Mesenchymal stem cell (in vitro differentiated cells and primary cell): ENCODE results near the gene ABHD17B.

ENCODE experiments used
- DNase-seq: peaks from one replicate; pipeline ENCODE4 v3.0.0-alpha.2; 2013
- H2AFZ ChIP-seq: one replicate; pipeline ENCODE4 v1.6.1; 2013; ENCODE audit warnings: low read depth, mild to moderate bottlenecking, control low read depth, inconsistent platforms, low read length, moderate library complexity
- H2AK5ac ChIP-seq: 2 replicates; pipeline ENCODE4 v1.6.1; 2013; ENCODE audit warnings: low read length, moderate library complexity, mild to moderate bottlenecking, inconsistent platforms; ENCODE audit not compliant: severe bottlenecking
- H2BK120ac ChIP-seq: one replicate; pipeline ENCODE4 v1.6.1; 2013; ENCODE audit warnings: low read depth, mild to moderate bottlenecking, inconsistent platforms, low read length, moderate library complexity
- H2BK12ac ChIP-seq, 2 experiments: one replicate each; pipeline ENCODE4 v1.6.1; 2013; ENCODE audit warnings: inconsistent platforms in 2 of 2, low read length in 2 of 2, mild to moderate bottlenecking in 2 of 2, moderate library complexity in 2 of 2, control low read depth in 1 of 2
- H2BK15ac ChIP-seq: one replicate; pipeline ENCODE4 v1.6.1; 2013; ENCODE audit warnings: mild to moderate bottlenecking, low read depth, inconsistent platforms; ENCODE audit not compliant: poor library complexity, severe bottlenecking
- H2BK5ac ChIP-seq: 2 replicates; pipeline ENCODE4 v1.6.1; 2013; ENCODE audit warnings: low read depth, mild to moderate bottlenecking, low read length, control low read depth, inconsistent platforms; ENCODE audit not compliant: poor library complexity, severe bottlenecking
- H3K14ac ChIP-seq, 2 experiments: one replicate each; pipeline ENCODE4 v1.6.1; 2013; ENCODE audit warnings: inconsistent platforms in 2 of 2, low read length in 2 of 2, control low read depth in 1 of 2, mild to moderate bottlenecking in 1 of 2, moderate library complexity in 1 of 2
- H3K18ac ChIP-seq, 2 experiments: one replicate each; pipeline ENCODE4 v1.6.1; 2013; ENCODE audit warnings: inconsistent platforms in 2 of 2, low read length in 2 of 2, control low read depth in 1 of 2, low read depth in 1 of 2, mild to moderate bottlenecking in 1 of 2
- H3K23ac ChIP-seq, 2 experiments: one replicate each; pipeline ENCODE4 v1.6.1; 2013; ENCODE audit warnings: inconsistent platforms in 2 of 2, low read length in 2 of 2, mild to moderate bottlenecking in 2 of 2, moderate library complexity in 2 of 2, control low read depth in 1 of 2
- H3K27ac ChIP-seq: 2 replicates; pipeline ENCODE4 v1.5.1; 2013; ENCODE audit warnings: mild to moderate bottlenecking, moderate library complexity, low read length, control low read depth, inconsistent platforms; ENCODE audit not compliant: poor library complexity, severe bottlenecking
- H3K27me3 ChIP-seq, 2 experiments: 2 replicates each; pipeline versions ENCODE4 v1.6.1 to v1.7.0; 2013; ENCODE audit warnings: low read length in 2 of 2, mild to moderate bottlenecking in 2 of 2, moderate library complexity in 2 of 2, control low read depth in 1 of 2, inconsistent platforms in 1 of 2; ENCODE audit not compliant: control insufficient read depth in 1 of 2, insufficient read depth in 1 of 2
- H3K36me3 ChIP-seq, 2 experiments: 2 replicates each; pipeline versions ENCODE4 v1.6.1 to v1.7.0; 2013; ENCODE audit warnings: low read length in 2 of 2, control low read depth in 1 of 2, inconsistent platforms in 1 of 2, low read depth in 1 of 2, mild to moderate bottlenecking in 1 of 2; ENCODE audit not compliant: insufficient read depth in 2 of 2, control insufficient read depth in 1 of 2
- H3K4ac ChIP-seq, 2 experiments: one replicate each; pipeline ENCODE4 v1.6.1; 2013; ENCODE audit warnings: inconsistent platforms in 2 of 2, low read length in 2 of 2, mild to moderate bottlenecking in 2 of 2, moderate library complexity in 2 of 2, control low read depth in 1 of 2, low read depth in 1 of 2
- H3K4me1 ChIP-seq: 2 replicates; pipeline ENCODE4 v1.6.1; 2013; ENCODE audit warnings: low read depth, low read length, control low read depth; ENCODE audit not compliant: control insufficient read depth, insufficient read depth
- H3K4me2 ChIP-seq: 2 replicates; pipeline ENCODE4 v1.6.1; 2013; ENCODE audit warnings: low read length, mild to moderate bottlenecking, inconsistent platforms; ENCODE audit not compliant: poor library complexity, severe bottlenecking
- H3K4me3 ChIP-seq, 2 experiments: 2 replicates each; pipeline versions ENCODE4 v1.5.1 to v1.7.0; 2013; ENCODE audit warnings: low read length in 2 of 2, mild to moderate bottlenecking in 2 of 2, control low read depth in 1 of 2, low read depth in 1 of 2; ENCODE audit not compliant: insufficient read depth in 1 of 2
- H3K79me1 ChIP-seq: replicated peaks from 2 replicates; pipeline ENCODE4 v1.6.1; 2013; ENCODE audit warnings: mild to moderate bottlenecking, control low read depth, low read length, inconsistent platforms; ENCODE audit not compliant: poor library complexity, severe bottlenecking
- H3K9ac ChIP-seq: 2 replicates; pipeline ENCODE4 v1.7.0; 2013; ENCODE audit warnings: mild to moderate bottlenecking, low read length, moderate library complexity
- H3K9me3 ChIP-seq: 2 replicates; pipeline ENCODE4 v1.7.0; 2013; ENCODE audit warnings: mild to moderate bottlenecking, low read length; ENCODE audit not compliant: control insufficient read depth
- H4K8ac ChIP-seq: one replicate; pipeline ENCODE4 v1.6.1; 2013; ENCODE audit warnings: inconsistent platforms, mild to moderate bottlenecking, low read length, moderate library complexity
- H4K91ac ChIP-seq: one replicate; pipeline ENCODE4 v1.6.1; 2013; ENCODE audit warnings: mild to moderate bottlenecking, low read length, inconsistent platforms
- WGBS: methylation state at CpG from one replicate; pipeline ENCODE4 v1.1.7; 2013; ENCODE audit warnings: mixed read lengths; 5-methylcytosine and 5-hydroxymethylcytosine counted together

Gene ABHD17B

DNA sequence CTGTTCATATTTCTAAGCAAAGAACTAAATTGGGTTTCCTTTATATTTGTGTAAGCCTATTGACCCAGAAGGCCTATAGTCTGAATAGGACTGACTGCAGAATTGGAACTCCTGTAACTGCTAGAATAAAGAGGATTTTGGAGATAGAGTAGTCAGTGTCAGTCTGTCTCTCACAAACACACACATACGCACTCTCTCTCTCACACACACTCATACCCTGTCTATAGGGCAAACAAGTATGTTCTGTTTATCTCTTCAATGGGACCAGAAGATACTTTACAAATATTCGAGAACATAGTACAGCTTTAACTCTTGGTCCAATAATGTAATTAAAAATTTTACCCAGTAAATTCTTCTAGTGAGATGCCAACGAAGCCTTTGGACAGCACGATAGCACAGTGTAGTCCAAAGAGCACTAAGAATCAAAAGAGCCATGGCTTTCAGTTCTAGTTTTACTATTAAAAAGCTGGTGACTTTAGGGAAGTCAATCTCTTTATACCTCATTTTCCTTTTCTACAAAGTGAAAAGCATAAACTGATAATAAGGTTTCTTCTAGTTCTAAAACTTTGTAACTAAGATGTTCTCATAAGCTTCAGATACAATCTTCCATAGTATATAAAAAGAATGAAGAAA lies 19.3 kb downstream of the ABHD17B start:
- no peak overlapping the region for H3K4me2 ChIP-seq
- H3K27ac ChIP-seq, result no peak overlapping the region
- no peak overlapping the region for H4K8ac ChIP-seq
- no peak overlapping the region for H4K91ac ChIP-seq
- H3K23ac ChIP-seq, result no peak overlapping the region
- no peak overlapping the region for H2BK15ac ChIP-seq
- H3K79me1 ChIP-seq, result peaks cover 10% of the 10 kb centered on the region
- no peak for DNase-seq
- no peaks in the 10 kb centered on the region for H3K27me3 ChIP-seq
- no peak overlapping the region for H2BK120ac ChIP-seq
- H2AK5ac ChIP-seq, result no peak overlapping the region
- no peak overlapping the region for H3K9ac ChIP-seq
- no peaks in the 10 kb centered on the region for H3K36me3 ChIP-seq
- no peak overlapping the region for H3K14ac ChIP-seq
- H2BK5ac ChIP-seq, result no peak overlapping the region
- H3K4me1 ChIP-seq, result no peaks in the 10 kb centered on the region
- H2AFZ ChIP-seq, result no peak overlapping the region
- H3K4me3 ChIP-seq, result no peak overlapping the region
- 98% methylated on average over 3 of the region's 4 CpGs for WGBS
- no peak overlapping the region for H3K18ac ChIP-seq
- no peak overlapping the region for H2BK12ac ChIP-seq
- no peak overlapping the region for H3K4ac ChIP-seq
- H3K9me3 ChIP-seq, result no peaks in the 10 kb centered on the region

GRCh38 chr9:71890042-71890679 lies 20.8 kb downstream of the ABHD17B start:
- H2BK12ac ChIP-seq, result no peak overlapping the region
- H3K9ac ChIP-seq, result no peak overlapping the region
- H3K4me3 ChIP-seq, result no peak overlapping the region
- H3K4me1 ChIP-seq, result no peaks in the 10 kb centered on the region
- H3K23ac ChIP-seq, result no peak overlapping the region
- no peak overlapping the region for H2BK15ac ChIP-seq
- no peak overlapping the region for H3K4ac ChIP-seq
- H2AFZ ChIP-seq, result no peak overlapping the region
- H2BK5ac ChIP-seq, result no peak overlapping the region
- DNase-seq, result no peak
- no peaks in the 10 kb centered on the region for H3K27me3 ChIP-seq
- H2BK120ac ChIP-seq, result no peak overlapping the region
- no peak overlapping the region for H2AK5ac ChIP-seq
- H3K27ac ChIP-seq, result no peak overlapping the region
- 97% methylated on average over 2 of the region's 3 CpGs for WGBS
- peaks cover 11% of the 10 kb centered on the region for H3K79me1 ChIP-seq
- no peak overlapping the region for H4K8ac ChIP-seq
- no peak overlapping the region for H3K14ac ChIP-seq
- no peak overlapping the region for H4K91ac ChIP-seq
- H3K36me3 ChIP-seq, result no peaks in the 10 kb centered on the region
- H3K4me2 ChIP-seq, result no peak overlapping the region
- H3K9me3 ChIP-seq, result no peaks in the 10 kb centered on the region
- H3K18ac ChIP-seq, result no peak overlapping the region

- Histone ChIP-seq H3K4ac (no peak overlapping the region), H4K91ac (no peak overlapping the region), H2BK15ac (no peak overlapping the region), H2AFZ (no peak overlapping the region), H3K27ac (no peak overlapping the region), H2AK5ac (no peak overlapping the region), H4K8ac (no peak overlapping the region), H3K14ac (no peak overlapping the region), H2BK120ac (no peak overlapping the region), H3K4me2 (no peak overlapping the region), H3K4me1 (no peaks in the 10 kb centered on the region), H3K79me1 (peaks cover 9% of the 10 kb centered on the region), H3K18ac (no peak overlapping the region), H3K4me3 (no peak overlapping the region), H3K9me3 (peaks cover 15% of the 10 kb centered on the region), H2BK12ac (no peak overlapping the region), H3K9ac (no peak overlapping the region), H2BK5ac (no peak overlapping the region), H3K27me3 (no peaks in the 10 kb centered on the region), H3K23ac (no peak overlapping the region), H3K36me3 (no peaks in the 10 kb centered on the region)
- DNase-seq, result no peak
- 90% methylated on average over 1 of the region's 1 CpG for WGBS
These were observed 23.6 kb downstream of the ABHD17B start for GRCh38 chr9:71887362-71887761.

DNA sequence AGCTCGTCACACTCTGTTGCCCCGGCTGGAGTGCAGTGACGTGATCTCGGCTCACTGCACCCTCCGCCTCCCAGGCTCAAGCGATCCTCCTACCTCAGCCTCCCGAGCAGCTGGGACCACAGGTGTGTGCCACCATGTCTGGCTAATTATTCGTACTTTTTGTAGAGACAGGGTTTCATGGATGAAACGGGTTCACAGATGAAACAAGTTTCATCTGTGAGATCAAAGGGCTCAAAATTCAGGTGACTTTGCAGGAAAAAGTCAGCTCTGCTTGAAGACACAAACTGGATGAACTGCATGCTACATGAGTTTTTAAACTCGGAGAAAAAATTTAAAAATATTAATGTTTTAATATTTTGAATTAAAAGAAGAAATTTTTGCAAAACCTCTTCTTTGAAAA lies 24.5 kb downstream of the ABHD17B start:
- no peak overlapping the region for H2BK15ac ChIP-seq
- 97% methylated on average over 9 of the region's 10 CpGs for WGBS
- H2BK120ac ChIP-seq, result no peak overlapping the region

More for the DNA sequence above, 24.5 kb downstream of the ABHD17B start:
- no peak overlapping the region for H3K4ac ChIP-seq
- H3K36me3 ChIP-seq, result no peaks in the 10 kb centered on the region
- H2BK12ac ChIP-seq, result no peak overlapping the region
- peaks cover 8% of the 10 kb centered on the region for H3K79me1 ChIP-seq
- no peak overlapping the region for H2AFZ ChIP-seq
- H3K23ac ChIP-seq, result no peak overlapping the region
- DNase-seq, result no peak
- peaks cover 22% of the 10 kb centered on the region for H3K9me3 ChIP-seq
- H3K18ac ChIP-seq, result no peak overlapping the region
- H3K27ac ChIP-seq, result no peak overlapping the region
- H4K91ac ChIP-seq, result no peak overlapping the region
- no peaks in the 10 kb centered on the region for H3K27me3 ChIP-seq
- no peak overlapping the region for H3K4me3 ChIP-seq
- H3K4me1 ChIP-seq, result no peaks in the 10 kb centered on the region
- H2AK5ac ChIP-seq, result no peak overlapping the region
- H3K4me2 ChIP-seq, result no peak overlapping the region
- no peak overlapping the region for H4K8ac ChIP-seq
- no peak overlapping the region for H3K14ac ChIP-seq
- H2BK5ac ChIP-seq, result no peak overlapping the region
- H3K9ac ChIP-seq, result no peak overlapping the region
